H1 (cell line): Measurements from ENCODE around the gene RBP3. TPM values are rescaled to one million over a fixed set of nuclear protein-coding genes. Genes with fewer than 3 reads are reported as not detected.

Source experiments
- CTCF ChIA-PET: fragments of 300-600 bp; sonication (Branson Sonifier 250); formaldehyde crosslinking; loops from one replicate; lab custom pipeline; 2021; ENCODE audit not compliant: partially characterized antibody; lab: Charles Lee
- POLR2A ChIA-PET: fragments of 300-600 bp; sonication (Branson Sonifier 250); formaldehyde crosslinking; loops from one replicate; lab custom pipeline; 2021; ENCODE audit warnings: inconsistent platforms; ENCODE audit not compliant: partially characterized antibody; lab: Charles Lee
- DNase-seq, 2 experiments: peaks; one replicate each; pipeline versions ENCODE4 v3.0.0 to v3.0.0-alpha.2; 2010 to 2022; ENCODE audit warnings: low spot score in 2 of 2, low read depth in 1 of 2, mixed read lengths in 1 of 2
- FAIRE-seq: peaks from 2 replicates; lab custom pipeline; 2011; peaks lifted over from hg19 to GRCh38; lab: Jason Lieb, UNC
- H2AFZ ChIP-seq: 2 replicates; pipeline ENCODE4 v1.8.1; 2012; ENCODE audit warnings: low read length, inconsistent platforms
- H2AK5ac ChIP-seq: 2 replicates; pipeline ENCODE4 v1.6.1; 2013; ENCODE audit warnings: low read depth, low read length
- H2BK120ac ChIP-seq: replicated peaks from 2 replicates; pipeline ENCODE3; 2013; ENCODE audit warnings: low read depth, low read length, inconsistent platforms
- H2BK12ac ChIP-seq: 2 replicates; pipeline ENCODE4 v1.6.1; 2013; ENCODE audit warnings: low read depth, low read length
- H2BK15ac ChIP-seq: 2 replicates; pipeline ENCODE4 v1.6.1; 2013; ENCODE audit warnings: low read length
- H2BK20ac ChIP-seq: 2 replicates; pipeline ENCODE4 v1.6.1; 2013; ENCODE audit warnings: low read length
- H2BK5ac ChIP-seq: 2 replicates; pipeline ENCODE4 v1.6.1; 2013; ENCODE audit warnings: low read depth, low read length
- H3K14ac ChIP-seq: 2 replicates; pipeline ENCODE4 v1.6.1; 2013; ENCODE audit warnings: inconsistent platforms; ENCODE audit not compliant: insufficient read length
- H3K18ac ChIP-seq: 2 replicates; pipeline ENCODE4 v1.6.1; 2013; ENCODE audit warnings: low read length; ENCODE audit errors: extremely low read depth
- H3K23ac ChIP-seq: 2 replicates; pipeline ENCODE4 v1.6.1; 2013; ENCODE audit warnings: inconsistent platforms; ENCODE audit not compliant: insufficient read length
- H3K23me2 ChIP-seq: 2 replicates; pipeline ENCODE4 v1.6.1; 2013; ENCODE audit warnings: low read depth, low read length
- H3K27ac ChIP-seq: 2 replicates; pipeline ENCODE4 v1.6.1; 2011; ENCODE audit warnings: low read depth, low read length, inconsistent platforms
- H3K27me3 ChIP-seq, 4 experiments: replicated peaks in 1 of 4; 1 replicate in 1 of 4; 2 replicates in 3 of 4; pipeline versions ENCODE4 v1.6.1 to v1.8.1; 2011 to 2013; ENCODE audit warnings: low read length in 3 of 4, mild to moderate bottlenecking in 3 of 4, inconsistent platforms in 2 of 4, mixed read lengths in 2 of 4, moderate library complexity in 1 of 4; ENCODE audit not compliant: control insufficient read depth in 3 of 4, insufficient read depth in 3 of 4; ENCODE audit errors: extremely low read depth in 1 of 4
- H3K36me3 ChIP-seq, 4 experiments: 2 replicates each; pipeline versions ENCODE4 v1.6.1 to v1.8.1; 2011 to 2013; ENCODE audit warnings: mild to moderate bottlenecking in 4 of 4, low read length in 3 of 4, moderate library complexity in 2 of 4, control low read depth in 1 of 4, inconsistent platforms in 1 of 4; ENCODE audit not compliant: insufficient read depth in 4 of 4, control insufficient read depth in 2 of 4
- H3K4ac ChIP-seq: replicated peaks from 2 replicates; pipeline ENCODE3; 2013; ENCODE audit warnings: low read length, low read depth, mixed read lengths, inconsistent platforms; ENCODE audit not compliant: insufficient read length
- H3K4me1 ChIP-seq, 4 experiments: replicated peaks in 1 of 4; 1 replicate in 1 of 4; 2 replicates in 3 of 4; pipeline versions ENCODE4 v1.6.1 to v1.8.1; 2011 to 2013; ENCODE audit warnings: low read length in 3 of 4, inconsistent platforms in 2 of 4, mixed read lengths in 1 of 4; ENCODE audit not compliant: insufficient read depth in 4 of 4, control insufficient read depth in 3 of 4
- H3K4me2 ChIP-seq, 2 experiments: 2 replicates each; pipeline versions ENCODE4 v1.6.1 to v1.8.1; 2011 to 2013; ENCODE audit warnings: low read depth in 2 of 2, low read length in 2 of 2, control low read depth in 1 of 2, inconsistent platforms in 1 of 2, mild to moderate bottlenecking in 1 of 2; ENCODE audit not compliant: insufficient read depth in 1 of 2
- H3K4me3 ChIP-seq, 4 experiments: fragments of 200-600, 300-600 bp in 1 of 4; sonication (generic), shearing (Covaris generic), sonication (Bioruptor Twin) in 1 of 4; 2 replicates each; pipeline versions ENCODE4 v1.5.1 to v1.8.1; 2011 to 2016; ENCODE audit warnings: low read length in 4 of 4, low read depth in 3 of 4, control low read depth in 2 of 4, inconsistent platforms in 2 of 4, mild to moderate bottlenecking in 2 of 4, mixed read lengths in 1 of 4, moderate library complexity in 1 of 4; ENCODE audit not compliant: insufficient read depth in 2 of 4; ENCODE audit errors: extremely low read depth in 1 of 4
- H3K56ac ChIP-seq: replicated peaks from 2 replicates; pipeline ENCODE3; 2013; ENCODE audit warnings: low read depth, mild to moderate bottlenecking, mixed read lengths, low read length, inconsistent platforms; ENCODE audit not compliant: insufficient read length
- H3K79me1 ChIP-seq: 2 replicates; pipeline ENCODE4 v1.6.1; 2013; ENCODE audit warnings: low read depth, low read length, control low read depth
- H3K79me2 ChIP-seq, 2 experiments: 2 replicates each; pipeline versions ENCODE4 v1.6.1 to v1.8.1; 2012 to 2013; ENCODE audit warnings: low read length in 2 of 2, mild to moderate bottlenecking in 2 of 2, inconsistent platforms in 1 of 2; ENCODE audit not compliant: insufficient read depth in 2 of 2, control insufficient read depth in 1 of 2
- H3K9ac ChIP-seq, 4 experiments: replicated peaks in 1 of 4; 1 replicate in 1 of 4; 2 replicates in 3 of 4; pipeline versions ENCODE4 v1.6.1 to v1.8.1; 2011 to 2013; ENCODE audit warnings: low read depth in 3 of 4, low read length in 3 of 4, control low read depth in 2 of 4, mild to moderate bottlenecking in 2 of 4, moderate library complexity in 2 of 4, inconsistent platforms in 1 of 4; ENCODE audit errors: extremely low read depth in 1 of 4
- H3K9me3 ChIP-seq, 2 experiments: 2 replicates each; pipeline versions ENCODE4 v1.6.1 to v1.8.1; 2012 to 2013; ENCODE audit warnings: mild to moderate bottlenecking in 2 of 2, moderate library complexity in 2 of 2, control low read depth in 1 of 2, inconsistent platforms in 1 of 2, low read depth in 1 of 2, low read length in 1 of 2, mixed read lengths in 1 of 2; ENCODE audit not compliant: insufficient read depth in 2 of 2
- H4K20me1 ChIP-seq, 2 experiments: replicated peaks in 1 of 2; 2 replicates each; pipeline versions ENCODE3 to v1.8.1; 2011 to 2013; ENCODE audit warnings: inconsistent platforms in 2 of 2, low read length in 2 of 2, mild to moderate bottlenecking in 1 of 2; ENCODE audit not compliant: insufficient read depth in 2 of 2, control insufficient read depth in 1 of 2
- H4K5ac ChIP-seq: 2 replicates; pipeline ENCODE4 v1.6.1; 2013; ENCODE audit warnings: low read length, low read depth, mixed read lengths, inconsistent platforms; ENCODE audit not compliant: insufficient read length
- H4K8ac ChIP-seq: 2 replicates; pipeline ENCODE4 v1.8.0; 2013; ENCODE audit warnings: mild to moderate bottlenecking, moderate library complexity, low read length, inconsistent platforms; ENCODE audit not compliant: insufficient read depth; ENCODE audit errors: extremely low read depth
- H4K91ac ChIP-seq: replicated peaks from 2 replicates; pipeline ENCODE3; 2013; ENCODE audit warnings: low read length, mixed read lengths, inconsistent platforms; ENCODE audit not compliant: insufficient read length
- CBX5 ChIP-seq: fragments of 300-800, 300-1000 bp; sonication (generic); IDR thresholded peaks from 2 replicates; pipeline ENCODE4 v1.7.1; 2016; ENCODE audit warnings: antibody characterized with exemption, low read length, low read depth
- CBX8 ChIP-seq: fragments of 300-800, 300-1000 bp; sonication (generic); IDR thresholded peaks from 2 replicates; pipeline ENCODE4 v1.7.1; 2016; ENCODE audit warnings: low read depth, low read length, borderline replicate concordance
- EP300 ChIP-seq, 2 experiments: IDR thresholded peaks; 1 replicate in 1 of 2; 2 replicates in 1 of 2; pipeline ENCODE4 v1.6.1; 2011 to 2012; ENCODE audit warnings: low read depth in 2 of 2, low read length in 2 of 2, mild to moderate bottlenecking in 2 of 2, borderline replicate concordance in 1 of 2, inconsistent platforms in 1 of 2, moderate library complexity in 1 of 2
- KDM4A ChIP-seq: IDR thresholded peaks from one replicate; pipeline ENCODE4 v1.7.1; 2012; ENCODE audit warnings: low read depth, mild to moderate bottlenecking, moderate library complexity, low read length, inconsistent platforms; ENCODE audit not compliant: severe bottlenecking
- PHF8 ChIP-seq: fragments of 200-600 bp; sonication (generic); conservative IDR thresholded peaks from 2 replicates; pipeline ENCODE4 v1.7.1; 2012; ENCODE audit warnings: low read depth, mild to moderate bottlenecking, inconsistent platforms, low read length, moderate library complexity
- RAD21 ChIP-seq, 2 experiments: IDR thresholded peaks in 1 of 2; conservative IDR thresholded peaks in 1 of 2; 2 replicates each; pipeline ENCODE4 v1.6.1; 2011; ENCODE audit warnings: low read depth in 2 of 2, low read length in 2 of 2, improper control_type of control experiment in 1 of 2, inconsistent platforms in 1 of 2, mild to moderate bottlenecking in 1 of 2, moderate library complexity in 1 of 2
- RBBP5 ChIP-seq: IDR thresholded peaks from 2 replicates; pipeline ENCODE4 v1.7.1; 2012; ENCODE audit warnings: low read depth, mild to moderate bottlenecking, inconsistent platforms, low read length, moderate library complexity, borderline replicate concordance
- SIX5 ChIP-seq: IDR thresholded peaks from 2 replicates; pipeline ENCODE4 v1.6.1; 2011; ENCODE audit warnings: mild to moderate bottlenecking, low read depth, low read length
- SP4 ChIP-seq: IDR thresholded peaks from 2 replicates; pipeline ENCODE4 v1.6.1; 2012; ENCODE audit warnings: low read length, inconsistent platforms
- SUZ12 ChIP-seq: fragments of 200-600 bp; sonication (generic); IDR thresholded peaks from 2 replicates; pipeline ENCODE4 v1.6.1; 2012; ENCODE audit warnings: mild to moderate bottlenecking, inconsistent platforms, low read length, moderate library complexity, mixed read lengths
- TAF7 ChIP-seq: optimal IDR thresholded peaks from 2 replicates; pipeline ENCODE3; 2011; ENCODE audit warnings: low read depth, mild to moderate bottlenecking, inconsistent platforms, low read length, moderate library complexity, borderline replicate concordance
- TBP ChIP-seq: IDR thresholded peaks from 2 replicates; pipeline ENCODE4 v1.6.1; 2011; ENCODE audit warnings: low read depth, low read length, improper control_type of control experiment
- TCF12 ChIP-seq: IDR thresholded peaks from 2 replicates; pipeline ENCODE4 v1.6.1; 2011; ENCODE audit warnings: low read depth, mild to moderate bottlenecking, low read length
- WGBS, 2 experiments: shearing (Covaris generic) in 1 of 2; methylation state at CpG; one replicate each; pipeline versions ENCODE4 v1.1.6 to v1.1.7; 2013 to 2015; ENCODE audit warnings: low lambda C conversion rate in 2 of 2, mixed read lengths in 2 of 2, inconsistent platforms in 1 of 2, low coverage in 1 of 2, missing lambda C conversion rate in 1 of 2; ENCODE audit not compliant: insufficient replicate concordance in 2 of 2, insufficient coverage in 1 of 2, insufficient read length in 1 of 2; ENCODE audit errors: extremely low coverage in 1 of 2, missing lambda C conversion rate in 1 of 2; 5-methylcytosine and 5-hydroxymethylcytosine counted together
- polyA plus RNA-seq, 7 experiments: library from polyadenylated mRNA; depleted of rRNA in 3 of 7; stranded (reverse) in 5 of 7; unstranded in 2 of 7; fragments of >200 nt in 5 of 7; fragments of 200-250 nt in 2 of 7; gene quantifications; 1 replicate in 5 of 7; 2 replicates in 1 of 7; 4 replicates in 1 of 7; pipeline versions ENCODE4 v1.2.1 to v1.2.3, GENCODE V29; 2011 to 2013; ENCODE audit warnings: missing spikeins in 2 of 7, mixed read lengths in 2 of 7
- total RNA-seq: library from RNA; stranded (reverse); fragmentation: NEBNext Ultra II Directional; extraction: Animal tissue kit (Norgen Biotek cat#: 25700); gene quantifications from 2 replicates; pipeline ENCODE4 v1.2.1, GENCODE V29; 2021
- TF ChIP-seq, protein P1 (sequence below): IDR thresholded peaks from 2 replicates; pipeline ENCODE4 v1.6.1; 2012; ENCODE audit warnings: inconsistent platforms

Gene RBP3
- total and polyA plus RNA-seq, 2 of the 8 experiments (the other 6 are each of a cell fraction or from before 2014, with no cell fraction given): not detected

DNA sequence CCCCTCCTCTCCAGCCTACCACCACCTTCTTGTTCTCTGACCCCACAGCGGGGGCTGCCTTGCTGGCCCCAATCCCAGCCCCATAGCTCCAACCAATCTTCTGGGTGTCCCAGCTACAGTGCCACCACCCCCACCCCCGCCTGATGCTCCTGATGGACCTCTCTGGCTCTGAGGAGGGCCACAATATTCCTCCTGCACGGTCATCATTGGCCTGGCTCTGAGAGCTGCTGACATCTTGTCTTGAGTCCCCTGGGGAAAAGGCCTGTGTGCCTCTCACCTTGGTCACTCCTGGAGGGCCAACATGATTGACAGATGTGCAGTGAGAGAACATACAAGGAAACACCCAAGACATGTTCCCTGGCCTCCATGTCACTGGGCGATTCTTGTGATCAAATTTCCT lies 18.3 kb upstream of the RBP3 start:
- Histone ChIP-seq H3K56ac (no peak overlapping the region), H2BK15ac (no peak overlapping the region), H4K91ac (no peak overlapping the region), H3K4ac (no peak overlapping the region), H4K20me1 (peaks cover 0 to 4% of the 10 kb centered on the region in 2 experiments), H3K36me3 (no peaks in the 10 kb centered on the region; a peak in 1 of 8 replicates), H3K9ac (no peak overlapping the region), H3K4me2 (no peak overlapping the region), H3K4me3 (no peak overlapping the region), H2BK5ac (no peak overlapping the region), H4K8ac (no peak overlapping the region), H3K23me2 (no peaks in the 10 kb centered on the region), H2BK12ac (no peak overlapping the region), H3K18ac (no peak overlapping the region), H3K27ac (no peak overlapping the region), H3K23ac (no peak overlapping the region), H3K79me2 (no peaks in the 10 kb centered on the region), H3K4me1 (no peaks in the 10 kb centered on the region), H3K27me3 (no peaks in the 10 kb centered on the region; a peak in 1 of 7 replicates), H4K5ac (no peak overlapping the region), H3K9me3 (no peaks in the 10 kb centered on the region), H3K79me1 (no peaks in the 10 kb centered on the region), H2BK20ac (no peak overlapping the region), H2BK120ac (no peak overlapping the region), H2AK5ac (no peak overlapping the region), H3K14ac (no peak overlapping the region), H2AFZ (no peak overlapping the region)
- ChIA-PET CTCF (interaction anchor here (0.6 to 0.7 kb wide), 3 partner anchors 18 to 1449 kb away, joined by 3 to 5 read pairs (median 5); partner anchors contain the start of gene RBP3), POLR2A (no interaction called here)
- 90% methylated on average over 4 of the region's 4 CpGs; no CpG with 5 or more reads in 1 of the 2 experiments for WGBS, 2 experiments
- FAIRE-seq (no peak), DNase-seq (no peak)
- TF ChIP-seq TBP: no peak
- no peak for TF ChIP-seq TCF12
- no peak for TF ChIP-seq RBBP5
- TF ChIP-seq TAF7: no peak
- TF ChIP-seq KDM4A: no peak
- no peak for TF ChIP-seq EP300 (IDR thresholded peaks at IDR 0.05; ENCODE audit: borderline replicate concordance in 1 of 2, low read depth in 2 of 2, low read length in 2 of 2)
- TF ChIP-seq PHF8: no peak
- TF ChIP-seq CBX8: no peak
- no peak for TF ChIP-seq CBX5
- TF ChIP-seq SP4: no peak
- TF ChIP-seq SUZ12: no peak
- TF ChIP-seq SIX5: no peak
- no peak for TF ChIP-seq RAD21 (IDR thresholded peaks at IDR 0.05 in 1 of 2, conservative IDR thresholded peaks at IDR 0.05 in 1 of 2; ENCODE audit: low read depth in 2 of 2, low read length in 2 of 2)
- TF ChIP-seq, protein P1, sequence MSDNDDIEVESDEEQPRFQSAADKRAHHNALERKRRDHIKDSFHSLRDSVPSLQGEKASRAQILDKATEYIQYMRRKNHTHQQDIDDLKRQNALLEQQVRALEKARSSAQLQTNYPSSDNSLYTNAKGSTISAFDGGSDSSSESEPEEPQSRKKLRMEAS: no peak
